ENCODE measurements around the gene NME7.

- TF ChIP-seq CTCF (IDR thresholded peaks at IDR 0.05 in 8 of 11, conservative IDR thresholded peaks at IDR 0.05 in 3 of 11) (no peak), POLR2A (IDR thresholded peaks at IDR 0.05) (no peak), POLR2AphosphoS5 (IDR thresholded peaks at IDR 0.05) (no peak)
Measured at GRCh38 chr1:169329383-169329782, 38.2 kb downstream of the NME7 start.
